Choroid plexus epithelial cell (primary cell): ENCODE measurements around the gene SLC17A4.

Experiments used
- DNase-seq: peaks from one replicate; pipeline ENCODE4 v3.0.0-alpha.2; 2010; ENCODE audit warnings: low read depth
- H3K4me3 ChIP-seq: 2 replicates; pipeline ENCODE4 v1.5.1; 2011; ENCODE audit warnings: low read depth, mild to moderate bottlenecking, control low read depth, low read length, moderate library complexity
- CTCF ChIP-seq: conservative IDR thresholded peaks from 2 replicates; pipeline ENCODE4 v1.5.1; 2011; ENCODE audit warnings: low read depth, mild to moderate bottlenecking, control low read depth, inconsistent platforms, low read length, moderate library complexity

The SLC17A4 gene

DNA sequence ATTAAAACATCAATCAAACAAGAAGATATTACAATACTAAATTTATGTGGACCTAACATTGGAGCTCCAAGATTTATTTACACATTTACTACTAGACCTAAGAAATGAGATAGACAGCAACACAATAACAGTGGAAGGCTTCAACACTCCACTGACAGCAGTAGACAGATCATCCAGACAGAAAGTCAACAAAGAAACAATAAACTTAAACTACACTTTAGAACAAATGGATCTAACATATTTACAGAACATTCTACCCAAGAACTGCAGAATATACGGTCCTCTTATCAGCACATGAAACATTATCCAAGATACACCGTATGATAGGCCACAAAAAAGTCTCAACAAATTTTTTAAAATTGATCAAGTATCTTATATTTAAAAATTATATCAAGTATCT lies 50.3 kb downstream of the SLC17A4 start:
- no peak for TF ChIP-seq CTCF
- DNase-seq = no peak
- no peak overlapping the region for H3K4me3 ChIP-seq

DNA sequence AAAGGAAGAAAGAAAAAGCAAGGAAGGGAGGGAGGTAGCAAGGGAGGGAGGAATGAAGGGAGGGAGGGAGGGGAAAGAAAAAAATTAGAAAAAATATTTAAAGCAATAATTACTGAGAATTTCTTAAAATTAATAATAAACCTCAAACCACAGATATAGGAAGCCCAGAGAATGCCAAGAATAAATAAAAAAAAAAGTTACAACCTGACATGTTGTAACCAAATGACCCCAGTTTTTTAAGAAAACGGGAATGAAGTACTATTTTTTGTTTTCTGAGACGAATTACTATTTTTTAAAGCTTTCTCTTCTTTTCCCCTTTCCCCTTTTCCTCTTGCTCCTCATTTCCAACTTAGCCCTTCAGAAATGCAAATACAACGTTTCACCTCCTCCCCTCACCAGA lies 60.7 kb downstream of the SLC17A4 start:
- no peak for TF ChIP-seq CTCF
- H3K4me3 ChIP-seq = no peak overlapping the region
- DNase-seq = no peak

- no peak for DNase-seq
- no peak overlapping the region for H3K4me3 ChIP-seq
Observed at GRCh38 chr6:25816252-25816651, 61.7 kb downstream of the SLC17A4 start.

GRCh38 chr6:25821341-25821740 lies 66.8 kb downstream of the SLC17A4 start:
- TF ChIP-seq CTCF = no peak
- no peak overlapping the region for H3K4me3 ChIP-seq
- DNase-seq = no peak

More at GRCh38 chr6:25816252-25816651, 61.7 kb downstream of the SLC17A4 start:
- no peak for TF ChIP-seq CTCF

- no peak for TF ChIP-seq CTCF
- no peak for DNase-seq
- H3K4me3 ChIP-seq = no peak overlapping the region
Observed at GRCh38 chr6:25829375-25829774, 74.8 kb downstream of the SLC17A4 start.

DNA sequence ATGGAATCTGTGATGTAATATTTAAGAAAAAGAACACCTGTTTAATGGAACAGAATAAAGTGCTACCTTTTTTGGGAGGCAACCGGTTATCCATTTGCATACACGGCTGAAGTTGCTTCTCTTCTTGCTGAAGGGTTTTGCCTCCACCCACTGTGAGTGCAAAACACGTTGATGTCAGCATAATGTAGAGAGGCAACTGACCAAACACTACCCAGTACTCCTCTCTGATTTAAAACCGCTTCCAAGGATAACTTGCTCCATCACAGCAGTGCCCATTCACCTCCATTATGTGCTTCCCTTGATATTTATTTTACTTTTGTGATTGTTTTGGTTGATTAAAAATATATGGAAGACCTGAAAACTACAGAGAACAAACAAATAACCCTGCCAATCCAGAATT lies 75.9 kb downstream of the SLC17A4 start:
- no peak for DNase-seq
- no peak overlapping the region for H3K4me3 ChIP-seq
- no peak for TF ChIP-seq CTCF
